Glomerular endothelial cell (primary cell): Measurements from ENCODE around the gene MTERF2. TPM values are rescaled to one million over a fixed set of nuclear protein-coding genes. Genes with fewer than 3 reads are reported as not detected.

ENCODE experiments used
- DNase-seq: peaks from one replicate; pipeline ENCODE4 v3.0.0-alpha.2; 2011; ENCODE audit warnings: low read depth, low spot score; ENCODE audit errors: extremely low read depth
- total RNA-seq: library from RNA; depleted of rRNA; stranded (reverse); fragments of >200 nt; gene quantifications from 2 replicates; pipeline ENCODE4 v1.2.3, GENCODE V29; 2015

MTERF2 gene
- total RNA-seq, 1 donor from 2014 or later, result 11.1 TPM

- no peak for DNase-seq
These were observed 7.8 kb upstream of the MTERF2 start for GRCh38 chr12:106994579-106995220.

GRCh38 chr12:106987846-106988245, 900 bp upstream of the MTERF2 start:
- DNase-seq, result no peak

- DNase-seq, result no peak
These were observed 811 bp downstream of the MTERF2 start for GRCh38 chr12:106986135-106986534.

- DNase-seq, result no peak
These were observed 1.5 kb downstream of the MTERF2 start for GRCh38 chr12:106985479-106985878.

DNA sequence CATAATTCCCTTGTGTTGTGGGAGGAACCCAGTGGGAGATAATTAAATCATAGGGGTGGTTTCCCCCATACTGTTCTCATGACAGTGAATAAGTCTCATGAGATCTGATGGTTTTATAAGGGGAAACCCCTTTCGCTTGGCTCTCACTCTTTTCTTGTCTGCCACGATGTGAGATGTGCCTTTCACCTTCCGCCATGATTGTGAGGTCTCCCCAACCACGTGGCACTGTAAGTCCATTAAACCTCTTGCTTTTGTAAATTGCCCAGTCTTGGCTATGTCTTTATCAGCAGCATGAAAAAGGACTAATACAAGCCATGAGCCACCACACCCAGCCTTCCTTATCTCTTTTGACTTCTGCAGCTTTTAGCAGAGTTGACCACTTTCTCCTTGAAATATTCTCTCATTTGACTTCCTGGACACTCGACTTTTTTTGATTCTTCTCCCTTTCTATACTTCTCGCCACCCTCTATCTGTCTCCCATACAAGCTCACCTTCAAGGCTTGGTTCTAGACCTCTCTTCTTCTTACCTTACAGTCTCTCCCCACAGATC, 2.3 kb downstream of the MTERF2 start:
- DNase-seq, result no peak

- no peak for DNase-seq
These were observed 4.7 kb downstream of the MTERF2 start for GRCh38 chr12:106982229-106982628.

GRCh38 chr12:106981788-106982187, 5.2 kb downstream of the MTERF2 start:
- DNase-seq, result no peak

DNA sequence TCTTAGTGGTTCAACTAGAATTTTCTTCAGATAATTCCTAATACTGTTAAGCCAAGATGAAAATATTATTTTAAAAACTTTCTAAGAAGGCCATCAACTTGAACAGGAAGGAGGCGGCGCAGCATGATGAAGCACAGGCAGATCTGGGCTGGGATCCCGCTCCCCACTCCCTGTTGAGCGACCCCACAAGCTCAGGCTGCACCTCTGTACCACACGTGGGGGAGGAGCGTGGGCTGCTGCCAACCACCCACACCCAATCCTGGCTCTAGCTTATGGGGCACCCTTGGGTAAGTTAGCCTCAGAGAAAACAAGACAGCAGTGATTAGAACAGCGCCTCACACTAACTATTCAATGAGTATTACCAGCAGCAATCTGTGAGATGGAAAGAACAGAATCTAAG, 6.0 kb downstream of the MTERF2 start:
- no peak for DNase-seq

DNA sequence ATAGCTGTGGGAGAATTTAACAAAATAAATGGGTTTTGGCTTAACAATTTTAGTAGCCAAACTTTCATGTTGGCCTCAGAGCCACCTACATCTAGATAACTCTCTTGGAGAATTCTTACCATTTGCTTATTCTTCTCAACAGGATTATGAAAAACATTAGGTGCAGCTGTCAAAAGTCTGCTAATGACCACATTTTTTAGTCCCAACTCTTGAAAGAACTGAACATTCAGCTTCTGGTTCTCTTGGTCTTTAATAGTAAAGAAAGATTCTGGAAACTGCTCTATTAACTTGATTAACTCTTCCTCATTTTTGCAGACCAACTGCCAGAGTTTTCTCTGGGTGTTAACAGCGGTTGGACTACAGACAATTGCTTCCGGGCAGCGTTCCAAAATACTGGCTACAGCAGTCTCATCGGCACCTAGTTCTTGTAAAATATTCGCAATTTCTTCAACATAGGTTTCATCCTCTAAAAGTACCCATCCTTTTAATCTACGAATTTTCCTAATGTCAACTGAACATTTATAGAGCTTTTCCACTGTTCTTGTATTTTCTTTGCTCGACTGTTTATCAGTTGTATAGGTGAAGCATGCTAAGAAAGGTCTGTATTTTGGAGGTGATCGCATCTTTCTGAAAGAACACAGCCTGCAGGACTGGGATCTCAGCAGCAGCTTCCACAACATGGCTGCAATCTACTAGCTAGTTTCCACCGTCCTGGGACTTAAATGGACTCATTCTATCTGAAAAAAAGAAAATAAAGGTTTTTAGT, 8.7 kb downstream of the MTERF2 start:
- no peak for DNase-seq

DNA sequence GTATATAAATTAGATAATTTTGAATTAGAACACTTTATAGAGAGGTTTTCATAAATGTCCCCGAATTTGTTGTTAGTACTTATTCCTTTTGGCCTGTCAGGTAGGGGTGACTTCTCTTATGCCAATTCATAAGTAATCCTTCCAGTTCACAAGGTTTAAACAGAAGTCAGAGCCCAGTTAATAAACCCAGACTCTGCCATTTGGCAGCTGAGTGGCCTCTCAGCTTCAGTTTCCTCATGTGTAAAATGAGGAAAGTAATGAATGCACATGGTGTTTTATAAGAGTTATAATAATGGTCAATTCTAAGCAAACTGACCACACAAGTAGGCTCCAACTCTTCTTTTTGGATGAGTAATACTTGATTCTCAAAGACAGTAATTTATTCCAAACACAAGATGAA, 10.3 kb downstream of the MTERF2 start:
- DNase-seq, result no peak

DNA sequence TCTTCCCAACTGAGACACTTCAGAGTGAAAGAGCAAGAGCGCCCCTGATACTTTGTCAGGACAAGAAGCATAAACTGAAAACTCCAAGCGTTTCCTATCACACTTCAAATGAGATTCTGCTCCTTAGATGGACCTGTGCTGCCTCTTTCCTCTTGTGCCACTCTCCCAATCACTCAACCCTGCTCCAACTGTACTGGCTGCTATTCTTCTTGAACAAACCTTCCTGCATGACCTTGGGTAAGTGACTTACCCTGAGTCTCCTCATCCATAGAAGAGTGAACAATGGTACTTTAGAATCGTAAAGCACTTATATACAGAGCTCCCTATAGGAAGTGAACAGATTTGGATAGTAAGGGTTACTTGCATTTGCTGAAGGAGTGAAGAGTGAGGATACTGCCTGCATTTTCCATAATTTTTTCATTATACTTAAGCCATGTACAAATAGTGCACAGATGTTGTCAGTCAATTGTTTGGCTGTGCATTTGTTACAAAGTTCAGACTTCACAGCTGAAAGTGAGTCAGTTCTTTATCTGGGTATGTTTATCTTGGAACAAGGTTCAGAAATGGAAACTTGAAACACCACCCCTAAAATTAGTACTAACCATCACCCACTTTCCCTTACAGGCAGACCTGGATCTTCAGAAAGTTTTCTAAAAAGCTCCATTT, 10.8 kb downstream of the MTERF2 start:
- no peak for DNase-seq

DNA sequence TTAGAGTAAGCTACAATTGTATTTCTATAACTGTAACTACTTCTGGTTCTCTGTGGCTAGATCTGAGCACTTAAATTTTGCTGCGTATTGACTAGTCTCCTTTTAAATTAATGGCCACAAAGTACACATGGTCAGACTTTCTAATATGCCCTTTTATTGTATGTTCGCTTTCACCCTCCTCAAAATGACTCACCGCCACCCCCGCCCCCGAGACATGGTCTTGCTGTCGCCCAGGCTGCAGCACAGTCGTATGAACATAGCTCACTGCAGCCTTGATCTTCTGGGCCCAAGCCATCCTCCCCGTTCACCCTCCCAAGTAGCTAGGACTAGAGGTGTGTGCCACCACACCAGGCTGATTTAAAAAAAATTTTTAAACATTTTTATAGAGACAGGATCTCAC, 11.8 kb downstream of the MTERF2 start:
- no peak for DNase-seq

GRCh38 chr12:106974511-106974910, 12.4 kb downstream of the MTERF2 start:
- DNase-seq, result no peak

GRCh38 chr12:106973545-106973944, 13.4 kb downstream of the MTERF2 start:
- DNase-seq, result no peak

- no peak for DNase-seq
These were observed 15.9 kb downstream of the MTERF2 start for GRCh38 chr12:106971065-106971464.

GRCh38 chr12:106964526-106964925, 22.4 kb downstream of the MTERF2 start:
- DNase-seq, result no peak

GRCh38 chr12:106962286-106962685, 24.7 kb downstream of the MTERF2 start:
- no peak for DNase-seq

GRCh38 chr12:106960443-106960842, 26.5 kb downstream of the MTERF2 start:
- DNase-seq, result no peak

GRCh38 chr12:106957583-106957982, 29.4 kb downstream of the MTERF2 start:
- DNase-seq, result no peak

DNA sequence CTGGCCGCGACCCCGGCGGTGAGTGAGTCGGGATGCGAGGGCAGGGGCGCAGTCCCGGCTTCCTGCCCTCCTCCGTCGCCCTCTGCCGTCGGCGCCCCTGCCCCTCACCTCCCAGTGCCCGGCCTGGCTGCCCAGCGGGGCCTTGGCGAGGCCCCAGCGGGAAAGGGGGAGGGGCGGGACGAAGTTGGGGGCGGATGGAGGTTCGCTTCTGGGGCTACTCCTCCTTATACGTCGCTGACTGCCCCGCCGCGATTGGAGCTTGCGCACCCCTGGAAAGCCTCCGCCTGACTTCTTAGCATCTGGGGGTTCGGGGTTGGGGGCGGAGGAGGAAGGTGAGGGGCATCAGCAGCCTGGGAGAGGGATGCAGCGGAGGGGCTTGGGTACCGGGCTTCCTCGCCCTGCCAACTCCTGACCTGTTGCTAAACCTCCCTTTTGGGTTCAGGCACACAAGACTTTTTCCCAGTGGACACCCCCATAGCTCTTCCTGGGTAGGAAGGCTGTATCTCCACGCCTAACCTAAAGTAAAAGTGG, 30.8 kb downstream of the MTERF2 start:
- DNase-seq, result no peak

DNA sequence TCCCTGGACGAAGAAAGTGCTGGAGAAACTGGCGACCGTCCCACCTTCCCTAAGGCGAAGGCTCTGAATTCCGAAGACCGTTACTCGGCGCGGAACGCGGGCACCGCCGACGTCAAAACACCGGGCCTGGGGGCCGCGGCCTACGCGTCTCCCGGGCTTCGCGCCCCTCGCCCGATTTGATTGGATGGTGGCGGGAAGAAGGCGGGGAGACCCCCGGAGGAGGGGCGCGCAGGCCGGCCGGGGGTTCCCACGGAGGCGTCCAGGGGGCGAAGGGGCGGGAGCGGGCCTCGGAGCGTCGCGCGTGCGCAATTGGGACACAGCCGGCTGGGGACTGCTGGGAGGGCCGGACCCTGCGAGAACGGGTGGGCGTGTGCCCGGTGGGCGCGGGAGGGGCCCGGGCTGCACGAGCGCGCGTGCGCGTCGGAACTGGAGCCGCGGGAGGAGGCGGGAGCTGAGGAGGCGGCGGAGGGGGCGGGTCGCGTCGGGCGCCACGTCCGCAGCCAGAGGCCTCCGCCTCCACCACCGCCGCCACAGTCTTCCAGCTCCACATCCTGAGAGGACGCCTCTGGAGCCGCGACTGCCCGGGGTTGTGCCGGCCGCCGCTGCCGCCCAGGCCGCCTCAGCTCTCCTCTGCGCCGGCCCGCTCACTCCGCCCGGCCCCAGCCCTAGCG, 31.4 kb downstream of the MTERF2 start, which contains the start of gene TMEM263:
Gene TMEM263, plus strand, starts transcription at position 531 of the 671 bp plus-strand sequence. CDS start 11,210 bp downstream, outside the sequence.
- no peak for DNase-seq
